Stimulated activated CD8-positive, alpha-beta memory T cell treated with anti-CD3 and anti-CD28 coated beads, Interleukin-12 subunit alpha, Interleukin-12 subunit beta, amount 100 ng/mL, for 24 hours (primary cell): ENCODE measurements around the gene EVI5L.

Source experiments
- DNase-seq: peaks from one replicate; pipeline ENCODE4 v3.0.0-alpha.2; 2020; ENCODE audit errors: extremely low read depth

Gene EVI5L

GRCh38 chr19:7898967-7899366 is 68.9 kb downstream of the EVI5L start:
- DNase-seq, result no peak

DNA sequence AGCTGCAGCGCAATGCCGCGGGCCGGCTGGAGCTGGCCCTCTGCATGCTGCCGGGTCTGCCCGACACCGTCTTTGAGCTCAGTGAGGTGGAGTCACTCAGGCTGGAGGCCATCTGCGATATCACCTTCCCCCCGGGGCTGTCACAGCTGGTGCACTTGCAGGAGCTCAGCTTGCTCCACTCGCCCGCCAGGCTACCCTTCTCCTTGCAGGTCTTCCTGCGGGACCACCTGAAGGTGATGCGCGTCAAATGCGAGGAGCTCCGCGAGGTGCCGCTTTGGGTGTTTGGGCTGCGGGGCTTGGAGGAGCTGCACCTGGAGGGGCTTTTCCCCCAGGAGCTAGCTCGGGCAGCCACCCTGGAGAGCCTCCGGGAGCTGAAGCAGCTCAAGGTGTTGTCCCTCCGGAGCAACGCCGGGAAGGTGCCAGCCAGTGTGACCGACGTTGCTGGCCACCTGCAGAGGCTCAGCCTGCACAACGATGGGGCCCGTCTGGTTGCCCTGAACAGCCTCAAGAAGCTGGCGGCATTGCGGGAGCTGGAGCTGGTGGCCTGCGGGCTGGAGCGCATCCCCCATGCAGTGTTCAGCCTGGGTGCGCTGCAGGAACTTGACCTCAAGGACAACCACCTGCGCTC is 69.8 kb downstream of the EVI5L start:
- DNase-seq, result no peak

- no peak for DNase-seq
Measured at GRCh38 chr19:7900401-7900870, 70.4 kb downstream of the EVI5L start.

- no peak for DNase-seq
Measured at GRCh38 chr19:7900931-7901330, 70.9 kb downstream of the EVI5L start.

GRCh38 chr19:7901337-7901736 is 71.3 kb downstream of the EVI5L start:
- no peak for DNase-seq

GRCh38 chr19:7902796-7903243 is 72.8 kb downstream of the EVI5L start:
- no peak for DNase-seq

- peak; percentile 100 for DNase-seq
Measured at GRCh38 chr19:7903244-7904073, 73.4 kb downstream of the EVI5L start, which contains the start of gene MAP2K7. Gene MAP2K7, plus strand, starts transcription at chr19:7903877. Its CDS starts 68 bp downstream, at chr19:7903945.

DNA sequence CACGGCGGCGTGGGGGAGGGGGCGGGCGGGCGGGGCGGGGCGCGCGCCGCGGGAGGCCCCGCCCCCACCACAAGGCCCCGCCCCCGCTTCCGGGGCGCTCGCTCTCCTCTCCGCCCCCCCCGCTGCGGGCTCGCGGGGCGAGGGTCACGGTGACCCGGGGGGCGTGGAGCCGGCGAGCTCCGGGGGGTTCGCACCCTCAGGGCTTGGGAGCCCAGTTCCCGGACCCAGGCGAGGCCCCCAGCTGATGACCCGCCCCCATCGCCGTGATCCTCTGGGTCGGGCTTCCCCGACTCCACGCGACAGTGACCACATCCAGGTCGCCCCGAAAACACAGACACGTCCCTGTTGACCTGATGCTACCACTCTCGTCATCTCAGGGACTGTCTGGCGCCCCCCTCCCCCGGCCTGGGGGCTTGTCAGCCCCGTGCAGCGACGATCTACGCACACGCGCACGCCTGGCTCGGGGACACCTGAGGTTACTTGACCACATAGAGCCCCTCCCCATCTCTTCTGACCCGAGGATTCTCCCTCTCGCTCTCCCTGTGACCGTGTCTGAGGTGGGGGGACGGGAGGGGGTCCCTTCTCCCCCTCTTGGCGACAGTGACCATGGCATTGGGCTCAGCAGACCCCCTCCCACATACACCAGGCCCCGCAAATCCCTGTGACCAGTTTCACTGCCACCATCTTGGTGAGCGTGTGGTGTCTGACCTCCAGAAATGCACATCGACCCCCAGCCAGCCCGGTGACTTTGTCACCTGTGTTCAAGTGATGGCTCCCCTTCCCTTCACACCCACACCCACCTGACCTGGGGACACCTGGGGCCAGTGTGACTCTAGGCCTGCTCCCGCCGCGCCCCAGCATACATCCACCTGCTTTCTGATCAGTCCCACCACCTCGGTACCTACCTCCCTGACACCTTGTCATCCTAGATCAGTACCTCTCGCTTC is 74.3 kb downstream of the EVI5L start:
- DNase-seq, result no peak

GRCh38 chr19:7905268-7905667 is 75.2 kb downstream of the EVI5L start:
- no peak for DNase-seq

DNA sequence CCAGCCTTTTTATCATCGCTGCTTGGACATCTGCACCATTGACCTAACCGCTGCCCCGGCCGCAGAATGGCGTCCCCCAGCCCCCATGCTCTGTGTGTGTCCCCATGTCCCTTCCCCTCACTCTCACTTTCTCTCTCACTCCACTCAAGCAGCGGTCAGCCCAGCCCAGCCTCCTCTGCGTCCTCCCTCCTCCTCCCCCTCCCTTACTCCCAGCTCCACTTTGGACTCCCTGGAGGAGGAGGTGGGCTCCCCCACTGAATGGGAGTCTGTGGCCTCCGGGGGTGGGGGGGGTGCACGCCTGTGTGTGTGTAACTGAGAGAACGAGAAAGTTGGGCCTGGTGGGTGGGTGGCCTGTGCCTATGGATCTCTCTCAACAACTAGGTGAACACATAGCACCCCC is 75.8 kb downstream of the EVI5L start:
- DNase-seq, result no peak

DNA sequence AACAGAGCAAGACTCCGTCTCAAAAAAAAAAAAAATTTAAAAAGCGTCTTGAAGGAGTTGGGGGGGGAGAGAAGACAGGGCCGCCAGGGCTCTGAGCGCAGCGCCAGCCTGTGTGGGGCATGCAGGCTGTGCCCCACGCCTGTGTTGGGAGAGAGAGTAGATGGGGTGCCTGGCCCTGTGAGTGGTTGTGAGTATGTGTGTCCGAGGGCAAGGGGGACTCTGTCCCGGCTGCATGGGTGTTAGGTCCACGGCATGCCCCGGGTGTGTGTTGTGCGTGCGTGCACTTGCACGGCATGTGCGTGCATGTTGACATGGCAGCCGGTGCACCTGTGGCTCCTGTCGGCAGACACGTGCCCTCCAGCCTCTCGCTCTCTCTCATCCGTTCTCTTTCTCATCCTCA is 77.1 kb downstream of the EVI5L start:
- no peak for DNase-seq

GRCh38 chr19:7907544-7907943 is 77.5 kb downstream of the EVI5L start:
- no peak for DNase-seq

- DNase-seq, result no peak
Measured at GRCh38 chr19:7908078-7908699, 78.2 kb downstream of the EVI5L start.

GRCh38 chr19:7908742-7909461 is 78.9 kb downstream of the EVI5L start:
- DNase-seq, result no peak

DNA sequence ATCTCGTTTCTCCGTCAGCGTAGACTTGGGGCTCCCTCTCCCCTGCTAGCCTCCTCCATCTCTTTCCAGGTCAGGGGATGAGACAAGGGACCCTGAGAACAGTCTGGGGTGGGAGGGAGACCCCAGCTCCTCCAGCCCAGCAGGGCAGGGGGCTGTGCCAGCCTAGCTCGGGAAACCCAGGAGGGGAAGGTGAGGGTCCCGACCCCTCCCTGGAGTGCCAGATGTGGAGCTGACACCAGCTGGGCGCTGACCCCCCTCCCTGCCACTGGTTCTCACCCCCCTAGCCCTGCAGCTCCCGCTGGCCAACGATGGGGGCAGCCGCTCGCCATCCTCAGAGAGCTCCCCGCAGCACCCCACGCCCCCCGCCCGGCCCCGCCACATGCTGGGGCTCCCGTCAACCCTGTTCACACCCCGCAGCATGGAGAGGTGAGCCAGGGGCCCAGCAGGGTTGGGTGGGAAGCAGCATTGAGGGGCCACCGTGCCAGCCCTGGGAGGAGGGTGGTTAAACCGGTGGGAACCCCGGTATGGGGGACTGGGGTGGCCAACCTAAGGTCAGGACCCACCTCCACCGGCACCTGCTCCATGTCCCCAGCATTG is 79.6 kb downstream of the EVI5L start:
- DNase-seq, result no peak

DNA sequence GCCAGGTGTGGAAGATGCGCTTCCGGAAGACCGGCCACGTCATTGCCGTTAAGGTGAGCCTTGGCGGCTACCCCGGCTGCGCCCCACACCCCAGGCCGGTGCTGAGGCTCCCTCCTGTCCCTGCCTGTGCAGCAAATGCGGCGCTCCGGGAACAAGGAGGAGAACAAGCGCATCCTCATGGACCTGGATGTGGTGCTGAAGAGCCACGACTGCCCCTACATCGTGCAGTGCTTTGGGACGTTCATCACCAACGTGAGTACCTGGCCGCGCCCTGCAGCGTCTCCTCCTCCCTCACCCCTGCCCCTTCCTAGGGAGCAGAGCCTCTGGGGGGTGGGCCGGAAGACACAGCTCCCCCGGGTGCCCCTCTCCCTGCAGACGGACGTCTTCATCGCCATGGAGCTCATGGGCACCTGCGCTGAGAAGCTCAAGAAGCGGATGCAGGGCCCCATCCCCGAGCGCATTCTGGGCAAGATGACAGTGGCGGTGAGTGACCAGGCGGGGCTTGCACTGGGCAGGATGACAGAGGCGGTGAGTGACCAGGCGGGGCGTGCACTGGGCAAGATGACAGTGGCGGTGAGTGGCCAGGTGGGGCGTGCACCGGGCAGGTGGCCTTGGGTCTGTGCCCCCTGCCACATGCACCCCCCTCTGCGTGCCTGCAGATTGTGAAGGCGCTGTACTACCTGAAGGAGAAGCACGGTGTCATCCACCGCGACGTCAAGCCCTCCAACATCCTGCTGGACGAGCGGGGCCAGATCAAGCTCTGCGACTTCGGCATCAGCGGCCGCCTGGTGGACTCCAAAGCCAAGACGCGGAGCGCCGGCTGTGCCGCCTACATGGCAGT is 80.5 kb downstream of the EVI5L start:
- DNase-seq, result no peak

DNA sequence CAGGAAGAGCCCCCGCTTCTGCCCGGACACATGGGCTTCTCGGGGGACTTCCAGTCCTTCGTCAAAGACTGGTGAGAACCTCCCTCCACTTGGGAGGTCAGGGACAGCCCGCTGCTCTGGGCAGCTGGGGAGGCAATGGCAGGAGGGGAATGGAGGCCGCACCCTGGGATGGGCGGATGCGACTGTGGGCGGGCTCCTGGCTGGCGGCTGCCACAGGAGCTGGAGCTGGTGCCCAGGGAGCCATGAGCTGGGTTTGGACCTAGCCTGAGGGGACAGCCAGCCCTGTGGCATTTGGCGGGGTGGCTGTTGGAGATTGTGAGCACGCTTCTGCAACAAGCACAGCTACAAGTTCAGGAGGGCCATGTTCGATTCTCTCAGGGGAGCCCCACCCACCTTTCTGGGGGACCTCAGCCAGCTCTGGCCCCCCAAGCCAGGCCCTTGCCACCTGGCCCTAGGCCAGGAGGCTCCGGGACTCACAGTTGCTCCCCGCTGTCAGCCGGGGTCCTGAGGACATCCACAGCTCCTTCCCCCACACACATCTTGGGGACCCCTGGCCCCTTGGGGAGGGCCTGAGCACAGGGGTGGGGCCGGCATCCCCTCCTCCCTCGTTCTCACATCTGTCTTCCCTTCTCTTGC is 81.6 kb downstream of the EVI5L start:
- no peak for DNase-seq

DNA sequence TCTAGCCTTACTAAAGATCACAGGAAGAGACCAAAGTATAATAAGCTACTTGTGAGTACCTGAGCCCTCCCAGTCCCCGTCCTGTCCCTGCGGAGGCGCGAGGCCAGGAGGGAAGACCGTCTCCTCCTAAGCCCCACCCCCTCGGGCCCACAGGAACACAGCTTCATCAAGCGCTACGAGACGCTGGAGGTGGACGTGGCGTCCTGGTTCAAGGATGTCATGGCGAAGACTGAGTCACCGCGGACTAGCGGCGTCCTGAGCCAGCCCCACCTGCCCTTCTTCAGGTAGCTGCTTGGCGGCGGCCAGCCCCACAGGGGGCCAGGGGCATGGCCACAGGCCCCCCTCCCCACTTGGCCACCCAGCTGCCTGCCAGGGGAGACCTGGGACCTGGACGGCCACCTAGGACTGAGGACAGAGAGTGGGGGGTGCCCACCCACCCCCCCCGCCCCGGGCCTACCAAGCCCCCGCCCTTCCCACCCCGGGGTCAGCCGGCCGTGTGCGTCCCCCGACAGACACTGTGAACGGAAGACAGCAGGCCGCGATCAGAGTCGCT is 82.2 kb downstream of the EVI5L start:
- DNase-seq, result no peak
